SW 1271 (cell line): ENCODE results near the gene PGBD1.

Experiments used
- DNase-seq, 2 experiments: peaks; one replicate each; lab custom pipeline; 2025; lab: John Stamatoyannopoulos, UW

Gene PGBD1

DNA sequence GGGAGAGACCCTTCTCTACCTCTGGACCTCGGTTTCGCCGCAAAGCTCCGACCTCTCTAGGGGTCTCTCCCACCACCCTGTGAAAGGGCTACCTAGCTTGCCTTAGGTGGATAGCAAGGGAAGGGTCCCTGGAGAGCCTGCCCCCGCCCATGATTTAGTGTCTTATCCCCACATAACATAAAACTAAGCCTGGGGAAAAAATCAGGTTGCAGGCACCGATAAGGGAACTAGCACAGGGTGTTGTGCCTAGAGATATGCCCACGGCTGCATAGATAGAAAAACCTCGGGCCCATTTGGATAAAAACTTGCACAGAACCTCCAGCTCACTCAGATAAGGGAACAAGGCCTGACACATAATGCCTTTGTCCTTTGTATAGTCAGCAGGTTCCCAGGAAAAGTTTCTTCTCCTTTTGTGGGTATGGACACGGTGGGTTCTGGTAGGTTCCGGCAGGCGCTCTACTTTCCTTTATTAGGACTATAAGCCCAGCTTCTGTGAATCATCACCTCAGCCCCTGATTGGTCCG lies 53.7 kb downstream of the PGBD1 start:
- DNase-seq: no peak

DNA sequence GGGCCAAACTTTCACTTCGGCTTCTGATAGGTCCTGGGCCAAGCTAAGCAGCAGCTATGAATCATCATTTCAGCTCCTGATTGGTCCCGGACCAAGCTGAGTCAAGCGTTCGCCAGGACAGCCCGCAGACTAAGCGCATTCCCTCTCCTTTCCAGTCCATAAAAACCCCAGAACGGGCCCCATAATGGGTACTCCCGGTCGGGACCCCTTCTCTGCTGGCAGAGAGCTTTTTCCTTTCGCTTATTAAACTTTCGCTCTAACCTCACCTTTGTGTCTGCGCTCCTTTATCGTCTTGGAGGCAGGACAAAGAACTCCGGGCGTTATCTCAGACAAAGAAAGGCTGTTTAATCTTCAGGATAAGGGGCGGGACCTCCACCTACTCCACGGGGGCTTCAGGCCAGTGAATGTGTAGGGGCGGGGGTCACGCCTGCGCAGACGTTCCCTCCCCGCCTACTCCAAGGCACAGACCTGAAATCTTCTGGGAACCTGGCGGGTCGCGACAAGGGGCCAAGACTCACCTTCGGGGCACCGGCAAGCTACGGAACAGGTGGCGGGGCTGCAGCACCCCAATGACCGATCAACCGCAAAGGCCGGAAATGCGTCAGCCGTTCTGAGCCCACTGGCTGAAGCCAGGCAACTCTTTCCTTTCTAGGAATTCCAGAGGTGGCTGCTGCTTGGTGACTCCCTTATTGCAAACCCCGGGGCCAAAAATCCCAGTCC lies 54.4 kb downstream of the PGBD1 start, which contains the start of gene ZSCAN31:
Gene ZSCAN31, minus strand, starts transcription at position 585 of the 720 bp plus-strand sequence. CDS start 6,465 bp downstream, outside the sequence.
- peak; percentile 94 to 96 for DNase-seq

DNA sequence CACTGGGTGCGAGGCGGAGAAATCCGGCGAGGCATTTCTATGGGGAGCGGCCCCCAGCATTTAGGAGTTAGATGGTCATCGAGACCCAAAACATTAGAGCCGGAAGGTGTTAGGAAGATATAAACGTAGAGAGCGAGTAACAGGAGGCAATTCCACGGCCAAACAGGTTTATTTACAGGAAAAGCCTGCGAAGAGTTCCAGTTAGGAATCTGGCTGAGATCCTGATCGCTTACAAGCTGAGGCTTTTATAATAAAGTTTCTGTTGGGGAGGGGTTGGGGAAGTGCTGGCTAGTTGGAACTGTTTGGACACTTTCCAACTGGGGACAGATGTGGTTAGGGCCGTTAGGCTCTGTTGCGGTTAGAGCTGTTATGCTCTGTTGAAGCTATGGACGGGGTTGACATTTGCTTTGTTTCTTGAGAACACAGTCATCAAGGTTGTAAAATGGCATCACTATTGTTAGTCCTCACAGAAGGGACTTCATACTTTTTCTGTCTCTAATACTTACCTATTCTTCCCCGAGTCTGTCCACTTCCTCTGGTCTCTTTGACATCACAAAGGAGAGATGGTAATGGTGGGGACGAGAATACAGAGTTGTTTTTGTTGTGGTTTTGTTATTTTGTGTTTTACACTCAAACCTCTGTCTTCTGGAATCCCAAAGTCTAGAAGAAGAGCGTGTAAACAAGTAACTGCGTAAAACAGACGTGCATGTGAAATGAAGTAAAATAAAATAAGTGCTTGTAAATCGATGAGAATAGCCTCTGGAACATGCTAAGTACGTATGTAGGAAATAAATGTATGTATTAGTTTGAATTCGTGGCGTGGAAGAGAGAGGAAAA lies 55.1 kb downstream of the PGBD1 start:
- DNase-seq: peak in 1 of 2 experiments; percentile 54

DNA sequence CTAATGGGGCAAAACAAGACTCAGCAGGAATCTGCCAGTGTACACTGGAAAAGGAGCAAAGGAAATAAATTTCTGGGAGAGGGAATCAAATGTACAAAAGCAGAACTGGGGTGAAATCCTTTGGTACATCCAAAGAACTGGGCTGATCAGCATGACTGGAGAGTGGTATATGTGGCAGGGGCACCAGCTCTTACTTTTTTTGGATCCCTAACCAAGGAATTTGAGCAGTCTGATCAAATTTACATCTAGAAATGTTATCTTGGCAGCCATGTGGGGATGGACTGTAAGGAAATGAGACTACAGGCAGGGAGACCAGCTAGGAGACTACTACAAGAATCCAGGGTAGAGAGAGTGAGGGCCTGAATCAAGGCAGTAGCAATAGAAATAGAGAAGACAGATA lies 55.7 kb downstream of the PGBD1 start:
- no peak for DNase-seq

DNA sequence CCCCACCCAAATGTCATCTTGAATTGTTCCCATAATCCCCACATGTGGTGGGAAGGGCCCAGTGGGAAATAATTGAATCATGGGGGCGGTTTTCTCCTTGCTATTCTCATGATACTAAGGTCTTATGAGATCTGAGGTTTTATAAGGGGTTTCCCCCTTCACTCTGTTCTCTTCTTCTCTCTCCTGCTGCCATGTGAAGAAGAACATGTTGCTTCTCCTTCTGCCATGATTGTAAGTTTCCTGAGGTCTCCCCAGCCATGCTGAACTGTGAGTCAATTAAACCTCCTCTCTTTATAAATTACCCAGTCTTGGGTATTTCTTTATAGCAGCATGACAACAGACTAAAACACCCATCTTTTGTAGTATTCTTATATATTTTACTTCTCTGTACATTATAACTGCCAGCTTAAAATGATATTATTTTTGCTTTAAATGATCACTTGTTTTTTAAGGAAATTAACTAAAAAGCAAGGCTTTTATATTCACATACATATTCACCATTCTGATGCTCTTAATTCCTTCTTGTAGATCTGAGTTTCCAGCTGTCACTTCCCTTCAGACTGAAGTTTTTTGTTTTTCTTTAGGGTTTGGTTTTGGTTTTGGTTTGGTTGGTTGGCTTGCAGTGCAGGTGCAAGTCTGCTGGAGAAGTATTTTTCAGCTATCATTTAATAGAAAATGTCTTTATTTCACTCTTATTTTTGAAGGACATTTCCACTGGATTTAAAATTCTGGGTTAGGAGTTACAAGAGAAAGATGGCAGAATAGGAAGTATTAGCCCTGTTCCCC lies 59.1 kb downstream of the PGBD1 start:
- DNase-seq: no peak

DNA sequence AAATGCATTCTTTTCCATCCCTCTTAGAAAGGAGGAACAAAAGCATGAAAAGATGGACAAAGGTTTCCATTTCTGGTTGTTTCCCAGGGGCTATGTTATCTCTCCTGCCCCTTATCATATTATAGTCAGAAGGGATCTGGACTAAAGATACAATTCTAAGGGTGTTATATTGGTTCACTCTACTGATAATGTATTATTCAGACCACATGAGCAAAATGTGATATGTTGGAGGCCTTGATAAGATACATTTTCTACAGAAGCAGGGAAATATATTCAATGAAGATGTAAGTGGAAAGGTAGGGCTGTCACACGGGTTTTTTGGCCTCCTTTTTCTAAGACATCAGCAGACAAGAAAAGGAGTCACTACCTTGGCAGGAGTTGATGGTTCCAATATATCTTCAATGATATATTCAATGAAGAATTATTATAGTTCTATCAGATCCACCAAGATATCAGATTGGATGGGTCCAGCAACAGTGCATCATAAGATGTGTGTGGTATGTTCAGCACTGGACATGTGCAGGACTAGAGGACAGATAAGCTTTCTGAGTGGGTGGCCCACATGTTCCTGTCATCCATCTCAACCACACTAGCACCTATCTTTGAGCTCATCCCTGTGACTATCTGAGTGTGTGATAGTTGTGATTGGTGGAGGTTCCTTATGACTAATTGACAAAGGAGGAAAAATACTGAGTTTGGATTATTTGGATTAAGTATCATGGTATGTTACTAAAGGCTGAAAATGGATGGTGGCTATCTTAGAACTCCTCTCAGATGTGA lies 62.7 kb downstream of the PGBD1 start:
- DNase-seq: no peak

DNA sequence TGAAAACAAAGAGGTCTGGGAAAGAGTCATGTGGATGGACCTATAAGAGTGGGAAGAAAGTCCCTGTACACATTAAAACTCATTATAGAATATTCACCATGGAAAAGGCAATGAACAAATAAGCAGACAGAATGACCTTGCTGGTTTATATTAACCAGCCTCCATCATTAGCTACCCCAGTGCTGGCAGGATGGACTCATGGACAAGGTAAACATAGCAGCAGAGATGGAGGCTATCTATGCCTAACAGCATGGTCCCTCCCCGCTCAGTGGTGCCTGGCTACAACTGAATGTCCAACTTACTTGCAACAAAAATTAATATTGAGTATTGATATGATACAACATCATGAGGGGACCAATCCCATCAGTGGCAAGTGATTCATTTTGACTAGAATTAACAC lies 63.8 kb downstream of the PGBD1 start:
- DNase-seq: no peak

DNA sequence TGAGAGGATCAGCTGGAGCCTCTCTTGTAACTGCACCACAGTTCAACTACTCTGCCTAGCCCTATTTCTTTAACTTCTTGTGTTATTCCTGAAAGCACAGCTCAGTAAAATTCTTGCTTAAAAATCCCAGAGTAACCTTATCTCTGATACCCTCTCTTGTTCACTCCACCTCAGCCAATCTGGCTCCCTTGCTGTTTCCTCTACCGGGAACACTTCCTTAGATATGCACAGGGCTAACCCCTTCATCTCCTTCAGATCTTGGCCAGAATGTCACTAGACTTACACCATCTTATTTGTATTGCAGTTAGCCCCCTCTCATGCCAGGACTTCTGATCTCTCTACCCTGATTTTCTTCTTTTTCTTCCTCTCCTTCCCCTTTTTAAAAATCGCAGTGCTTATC lies 65.7 kb downstream of the PGBD1 start:
- no peak for DNase-seq

DNA sequence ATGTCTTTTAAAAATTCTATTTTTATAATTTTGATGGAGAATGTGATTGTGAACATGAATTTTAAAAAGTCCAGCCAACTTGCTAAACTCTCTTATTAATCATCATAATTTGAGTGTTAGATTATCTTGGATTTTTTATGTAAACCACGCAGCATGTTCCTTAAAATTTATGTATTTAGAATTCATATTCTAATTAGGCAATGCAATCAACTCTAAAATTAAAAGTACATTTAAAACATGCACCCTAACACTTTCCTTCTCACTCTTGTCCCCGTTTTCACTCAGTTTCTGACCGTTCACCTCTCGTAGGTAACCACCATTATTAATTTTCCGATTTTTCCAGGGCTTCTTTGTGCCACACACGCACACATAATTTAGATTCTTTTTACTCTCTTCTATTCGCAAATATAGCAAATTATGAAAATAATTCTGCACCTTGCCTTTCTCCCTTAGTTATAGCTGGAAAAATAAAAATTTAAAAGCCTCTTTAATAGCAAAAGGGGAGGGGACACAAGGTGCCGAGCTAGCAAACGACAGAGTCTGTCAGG lies 68.0 kb downstream of the PGBD1 start:
- no peak for DNase-seq

DNA sequence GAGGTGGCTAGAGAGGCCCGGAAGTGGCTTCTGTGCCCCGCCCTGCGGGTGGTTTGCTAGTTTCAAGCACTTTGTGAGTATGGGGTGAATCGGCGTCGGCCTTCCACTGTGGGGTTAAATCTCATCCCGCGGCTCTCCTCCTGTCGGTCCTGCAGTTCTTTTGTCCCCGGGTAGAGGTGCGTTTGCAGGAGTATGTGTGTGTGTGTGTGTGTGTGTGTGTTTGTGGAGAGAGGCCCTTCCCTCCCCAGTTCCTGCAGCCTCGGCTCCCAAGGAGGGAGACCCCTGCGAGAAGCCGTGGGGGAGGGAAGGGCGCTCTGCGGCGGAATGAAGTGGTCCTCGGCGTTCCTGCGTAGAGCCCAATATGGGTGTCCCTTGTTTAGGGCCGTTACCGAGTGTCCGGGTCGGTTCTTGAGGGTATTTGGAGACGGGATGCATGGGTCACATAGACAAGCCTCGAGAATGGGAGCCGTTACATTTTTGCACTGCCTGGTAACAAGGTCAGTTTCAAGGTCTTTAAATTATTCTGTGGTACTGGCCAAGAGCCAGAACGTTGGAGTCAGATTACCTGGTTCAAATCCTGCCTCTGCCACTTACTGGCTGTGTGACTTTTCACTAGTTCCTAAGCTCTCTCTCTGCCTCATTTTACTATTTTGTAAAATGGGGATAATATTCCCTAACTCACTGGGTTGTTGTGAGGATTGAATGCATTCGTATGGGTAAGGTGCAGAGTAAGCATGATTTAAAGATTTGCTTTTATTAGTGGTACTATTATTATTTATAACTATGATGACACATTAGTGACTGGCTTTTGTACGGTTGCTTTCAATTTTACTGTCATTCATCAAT lies 68.7 kb downstream of the PGBD1 start, which contains the start of gene ZKSCAN3:
Gene ZKSCAN3, plus strand, starts transcription at position 56 of the 846 bp plus-strand sequence. CDS start 9,640 bp downstream, outside the sequence.
- peak; percentile 68 to 83 for DNase-seq

DNA sequence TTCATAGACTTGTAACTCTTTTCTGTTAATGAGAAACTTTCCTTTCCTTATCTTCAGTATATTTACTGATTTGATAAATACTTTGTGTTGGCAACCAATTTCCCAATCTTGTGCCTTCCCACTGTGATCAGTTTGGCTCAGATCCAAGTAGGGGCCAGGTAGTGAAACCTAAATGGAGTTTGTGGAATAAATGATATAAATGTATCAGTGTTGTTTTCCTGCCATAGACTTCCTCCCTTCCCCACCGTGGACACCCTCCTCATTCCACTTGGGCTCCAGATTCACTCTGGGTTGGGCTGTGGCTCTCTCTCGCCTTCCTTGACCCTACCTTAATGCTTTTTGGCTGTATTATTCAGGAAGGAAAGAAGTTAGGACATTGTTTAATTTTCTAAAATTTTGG lies 69.7 kb downstream of the PGBD1 start:
- DNase-seq: no peak

DNA sequence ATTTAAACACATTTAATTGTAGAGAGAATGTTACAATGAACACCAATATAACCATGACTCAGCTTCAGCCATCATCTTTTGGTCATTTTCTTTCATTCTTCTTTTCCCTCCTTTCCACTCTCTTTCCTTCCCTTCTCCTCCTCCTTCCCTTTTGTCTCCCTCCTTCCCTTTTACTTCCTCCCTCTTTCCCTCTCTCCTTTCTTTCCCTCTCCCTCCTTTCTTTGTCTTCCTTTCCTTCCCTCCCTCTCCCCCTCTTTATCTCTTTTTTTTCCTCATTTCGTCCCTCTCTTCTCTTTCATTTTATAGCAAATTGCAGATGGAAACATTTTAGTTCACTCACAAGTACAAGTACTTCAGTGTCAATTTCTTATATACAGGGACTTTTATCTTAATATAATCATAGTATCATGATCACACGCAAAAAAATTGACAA lies 70.1 kb downstream of the PGBD1 start:
- no peak for DNase-seq
